Activated CD8-positive, alpha-beta T cell treated with anti-CD3 and anti-CD28 coated beads for 36 hours (primary cell): ENCODE data around the gene VWA1. TPM values are rescaled to one million over a fixed set of nuclear protein-coding genes. Genes with fewer than 3 reads are reported as not detected.

ENCODE experiments used
- ATAC-seq: fragments of 200-7000 bp; cut with Tn5 transposase; one replicate; pipeline ENCODE4 v1.10.0; 2021; ENCODE audit warnings: mild to moderate bottlenecking, moderate library complexity
- CTCF ChIA-PET: fragments of 350-600 bp; sonication (Branson Sonifier 250); formaldehyde crosslinking; loops from one replicate; lab custom pipeline; 2021; ENCODE audit warnings: antibody characterized with exemption; lab: Charles Lee
- POLR2A ChIA-PET: fragments of 350-600 bp; sonication (Branson Sonifier 250); formaldehyde crosslinking; loops from one replicate; lab custom pipeline; 2021; ENCODE audit warnings: antibody characterized with exemption; lab: Charles Lee
- DNase-seq: peaks from one replicate; pipeline ENCODE4 v3.0.0-alpha.2; 2020
- H3K27ac Mint-ChIP-seq: one replicate; pipeline ENCODE4 v1.8.0; 2021; ENCODE audit warnings: mild to moderate bottlenecking, mixed read lengths
- H3K27me3 Mint-ChIP-seq: one replicate; pipeline ENCODE4 v1.8.0; 2021; ENCODE audit warnings: mixed read lengths
- H3K36me3 Mint-ChIP-seq: one replicate; pipeline ENCODE4 v1.8.0; 2021; ENCODE audit warnings: low read depth, mixed read lengths
- H3K4me1 Mint-ChIP-seq: one replicate; pipeline ENCODE4 v1.8.0; 2021; ENCODE audit warnings: low read depth, mixed read lengths
- H3K4me3 Mint-ChIP-seq: one replicate; pipeline ENCODE4 v1.8.0; 2021; ENCODE audit warnings: mild to moderate bottlenecking, moderate library complexity, mixed read lengths
- H3K9me3 Mint-ChIP-seq: one replicate; pipeline ENCODE4 v1.8.0; 2021; ENCODE audit warnings: mixed read lengths
- intact Hi-C: fragments of 100-400 bp; cut with micrococcal nuclease; formaldehyde crosslinking; loops from one replicate; pipeline ENCODE4 v1.10.0; 2022
- total RNA-seq, 2 experiments: library from RNA; stranded (reverse); gene quantifications; one replicate each; pipeline ENCODE4 v1.2.3, GENCODE V29; 2021
- TF ChIP-seq, protein P1 (sequence below): fragments of 200-600 bp; IDR thresholded peaks from one replicate; pipeline ENCODE4 v1.8.0; 2022; ENCODE audit warnings: antibody characterized with exemption, mild to moderate bottlenecking

Gene VWA1
- total RNA-seq, 2 experiments from 2014 or later = 0.72 to 0.97 TPM

DNA sequence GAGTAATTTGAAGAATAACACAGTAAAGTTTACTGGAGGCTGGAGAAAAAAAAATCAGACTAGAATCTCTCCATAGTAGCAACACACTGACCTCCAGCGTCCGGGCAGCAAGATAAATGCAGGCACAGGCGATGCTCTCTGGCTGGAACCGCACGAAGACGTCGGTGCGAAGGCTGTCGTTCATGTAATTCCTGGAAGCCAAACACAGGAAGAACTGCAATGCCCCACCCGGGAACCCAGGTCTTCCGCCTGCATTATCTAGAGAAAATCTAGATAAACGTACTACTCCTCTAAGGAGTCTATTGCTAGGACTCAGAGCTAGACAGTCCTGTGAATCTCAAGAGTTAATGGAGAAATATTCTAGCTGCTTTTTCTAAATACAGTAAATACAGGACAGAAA, 44.8 kb upstream of the VWA1 start:
- Mint-ChIP-seq H3K27me3 (no peaks in the 10 kb centered on the region), H3K27ac (no peak overlapping the region), H3K9me3 (no peaks in the 10 kb centered on the region), H3K4me3 (no peak overlapping the region), H3K4me1 (peaks cover 17% of the 10 kb centered on the region), H3K36me3 (peaks cover 82% of the 10 kb centered on the region)
- DNase-seq (no peak), ATAC-seq (no peak)
- POLR2A ChIA-PET = interaction anchor here (0.6 to 5.3 kb wide), 3 partner anchors 9 to 485 kb away, joined by 3 to 48 read pairs (median 7); partner anchors contain the start of genes CCNL2 and MRPL20
- CTCF ChIA-PET = interaction anchor here (1.2 to 1.5 kb wide), 2 partner anchors 12 to 19 kb away, joined by 3 to 5 read pairs; no protein-coding TSS in a partner anchor
- intact Hi-C loops = no loop called here
- TF ChIP-seq, protein P1, sequence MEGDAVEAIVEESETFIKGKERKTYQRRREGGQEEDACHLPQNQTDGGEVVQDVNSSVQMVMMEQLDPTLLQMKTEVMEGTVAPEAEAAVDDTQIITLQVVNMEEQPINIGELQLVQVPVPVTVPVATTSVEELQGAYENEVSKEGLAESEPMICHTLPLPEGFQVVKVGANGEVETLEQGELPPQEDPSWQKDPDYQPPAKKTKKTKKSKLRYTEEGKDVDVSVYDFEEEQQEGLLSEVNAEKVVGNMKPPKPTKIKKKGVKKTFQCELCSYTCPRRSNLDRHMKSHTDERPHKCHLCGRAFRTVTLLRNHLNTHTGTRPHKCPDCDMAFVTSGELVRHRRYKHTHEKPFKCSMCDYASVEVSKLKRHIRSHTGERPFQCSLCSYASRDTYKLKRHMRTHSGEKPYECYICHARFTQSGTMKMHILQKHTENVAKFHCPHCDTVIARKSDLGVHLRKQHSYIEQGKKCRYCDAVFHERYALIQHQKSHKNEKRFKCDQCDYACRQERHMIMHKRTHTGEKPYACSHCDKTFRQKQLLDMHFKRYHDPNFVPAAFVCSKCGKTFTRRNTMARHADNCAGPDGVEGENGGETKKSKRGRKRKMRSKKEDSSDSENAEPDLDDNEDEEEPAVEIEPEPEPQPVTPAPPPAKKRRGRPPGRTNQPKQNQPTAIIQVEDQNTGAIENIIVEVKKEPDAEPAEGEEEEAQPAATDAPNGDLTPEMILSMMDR = no peak

DNA sequence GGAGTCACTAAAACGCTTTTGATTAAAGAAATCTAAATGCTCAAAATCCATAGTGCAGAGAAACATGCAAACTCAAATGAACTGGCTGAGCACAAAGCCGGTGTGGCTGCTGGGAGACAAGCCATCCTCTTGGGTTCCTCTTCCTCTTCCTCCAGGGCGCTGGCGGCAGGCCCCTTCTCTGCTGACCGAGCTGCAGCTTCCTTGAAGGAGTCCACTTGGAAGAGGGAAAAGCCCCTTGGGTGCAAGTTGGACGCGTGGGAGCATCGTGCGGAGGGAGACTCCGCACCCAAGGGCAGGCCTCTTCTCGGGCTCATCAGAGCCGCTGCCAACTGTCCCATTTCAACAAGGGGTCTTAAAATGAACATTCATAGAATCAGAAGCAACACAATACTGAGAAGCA, 44.3 kb upstream of the VWA1 start:
- Mint-ChIP-seq H3K4me1 (peaks cover 17% of the 10 kb centered on the region), H3K27me3 (no peaks in the 10 kb centered on the region), H3K36me3 (peaks cover 79% of the 10 kb centered on the region), H3K4me3 (no peak overlapping the region), H3K27ac (no peak overlapping the region), H3K9me3 (no peaks in the 10 kb centered on the region)
- no peak for ATAC-seq
- intact Hi-C loops = no loop called here
- ChIA-PET POLR2A (interaction anchor here (0.6 to 2.5 kb wide), 4 partner anchors 10 to 140 kb away, joined by 4 to 7 read pairs (median 4); partner anchors contain the start of gene MRPL20), CTCF (interaction anchor here (1.2 to 1.5 kb wide), 2 partner anchors 11 to 19 kb away, joined by 3 to 5 read pairs; no protein-coding TSS in a partner anchor)
- TF ChIP-seq, protein P1 = no peak
- DNase-seq = no peak

DNA sequence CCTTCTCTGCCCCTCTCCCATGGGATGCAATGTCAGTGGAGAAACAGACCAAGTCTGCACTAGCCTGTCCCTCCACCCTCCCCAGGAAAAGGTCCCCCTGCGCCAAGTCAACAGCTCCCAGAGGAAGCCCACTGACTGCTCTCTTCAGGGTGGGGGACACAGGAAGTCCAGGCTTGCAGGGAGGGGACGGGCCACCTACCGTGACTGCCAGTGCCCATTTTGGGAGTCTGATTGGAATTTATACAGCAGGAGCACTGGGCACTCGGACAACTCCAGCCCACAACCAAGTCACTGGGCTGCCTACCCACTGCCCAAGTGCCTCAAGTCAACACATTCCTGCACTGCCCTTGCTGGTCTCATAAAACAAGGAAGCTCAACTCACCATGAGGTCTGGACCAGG, 42.5 kb upstream of the VWA1 start:
- ChIA-PET CTCF (no interaction called here), POLR2A (interaction anchor here (0.5 to 2.0 kb wide), 2 partner anchors 8 to 656 kb away, joined by 3 to 4 read pairs; no protein-coding TSS in a partner anchor)
- ATAC-seq (no peak), DNase-seq (no peak)
- no peak overlapping the region for H3K4me3 Mint-ChIP-seq
- intact Hi-C loops = no loop called here
- no peak overlapping the region for H3K27ac Mint-ChIP-seq
- peaks cover 70% of the 10 kb centered on the region for H3K36me3 Mint-ChIP-seq
- no peaks in the 10 kb centered on the region for H3K9me3 Mint-ChIP-seq
- TF ChIP-seq, protein P1 = no peak
- no peaks in the 10 kb centered on the region for H3K27me3 Mint-ChIP-seq
- peaks cover 24% of the 10 kb centered on the region for H3K4me1 Mint-ChIP-seq

DNA sequence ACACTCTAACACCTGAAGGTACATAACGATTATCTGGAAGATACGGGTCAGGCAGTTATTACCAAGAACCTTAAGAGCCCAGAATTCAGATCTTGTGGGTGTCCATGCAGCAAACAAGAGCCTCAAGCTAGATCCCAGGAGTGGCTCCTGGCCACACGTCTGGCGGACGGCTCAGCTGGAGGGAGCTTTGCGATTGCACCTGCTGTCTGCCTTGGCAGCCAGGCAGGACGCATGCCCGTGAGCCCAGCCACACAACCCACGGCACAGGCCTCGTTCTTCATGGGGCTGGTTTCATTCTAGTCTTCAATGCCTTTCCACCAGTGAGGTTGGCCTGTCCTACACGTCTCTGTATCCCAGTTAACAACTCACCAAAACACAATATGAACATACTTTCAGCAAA, 42.1 kb upstream of the VWA1 start:
- Mint-ChIP-seq H3K9me3 (no peaks in the 10 kb centered on the region), H3K4me1 (peaks cover 26% of the 10 kb centered on the region), H3K27me3 (no peaks in the 10 kb centered on the region), H3K4me3 (no peak overlapping the region), H3K36me3 (peaks cover 70% of the 10 kb centered on the region), H3K27ac (no peak overlapping the region)
- TF ChIP-seq, protein P1 = no peak
- DNase-seq (no peak), ATAC-seq (no peak)
- ChIA-PET POLR2A (interaction anchor here (0.5 kb wide), 1 partner anchor 656 kb away, joined by 3 read pairs; no protein-coding TSS in a partner anchor), CTCF (no interaction called here)
- intact Hi-C loops = no loop called here

DNA sequence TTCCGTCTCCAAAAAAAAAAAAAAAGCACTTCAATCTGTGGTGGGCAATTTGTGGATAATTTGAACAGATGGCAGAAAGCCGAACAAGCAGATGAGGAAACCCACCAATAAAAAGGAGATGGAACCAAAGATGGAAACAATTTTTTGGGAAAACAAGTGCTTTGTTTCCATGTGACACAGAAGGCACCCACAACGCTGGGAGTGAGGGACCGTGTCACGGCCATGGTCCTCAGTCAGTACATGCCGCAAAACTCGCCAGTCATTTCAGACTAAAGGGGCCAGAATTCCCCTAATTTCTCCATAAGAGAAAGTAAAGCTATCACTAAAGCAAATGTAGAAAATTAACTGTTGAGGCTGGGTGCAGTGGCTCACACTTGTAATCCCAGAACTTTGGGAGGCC, 41.4 kb upstream of the VWA1 start:
- Mint-ChIP-seq H3K27ac (no peak overlapping the region), H3K27me3 (no peaks in the 10 kb centered on the region), H3K9me3 (no peaks in the 10 kb centered on the region), H3K36me3 (peaks cover 66% of the 10 kb centered on the region), H3K4me1 (peaks cover 26% of the 10 kb centered on the region), H3K4me3 (no peak overlapping the region)
- ATAC-seq = no peak
- TF ChIP-seq, protein P1 = no peak
- DNase-seq = no peak
- ChIA-PET POLR2A (interaction anchor here (1.3 kb wide), 1 partner anchor 13 kb away, joined by 3 read pairs; no protein-coding TSS in a partner anchor), CTCF (no interaction called here)
- intact Hi-C loops = no loop called here
